ENCODE measurements around the gene PCDH9.

DNA sequence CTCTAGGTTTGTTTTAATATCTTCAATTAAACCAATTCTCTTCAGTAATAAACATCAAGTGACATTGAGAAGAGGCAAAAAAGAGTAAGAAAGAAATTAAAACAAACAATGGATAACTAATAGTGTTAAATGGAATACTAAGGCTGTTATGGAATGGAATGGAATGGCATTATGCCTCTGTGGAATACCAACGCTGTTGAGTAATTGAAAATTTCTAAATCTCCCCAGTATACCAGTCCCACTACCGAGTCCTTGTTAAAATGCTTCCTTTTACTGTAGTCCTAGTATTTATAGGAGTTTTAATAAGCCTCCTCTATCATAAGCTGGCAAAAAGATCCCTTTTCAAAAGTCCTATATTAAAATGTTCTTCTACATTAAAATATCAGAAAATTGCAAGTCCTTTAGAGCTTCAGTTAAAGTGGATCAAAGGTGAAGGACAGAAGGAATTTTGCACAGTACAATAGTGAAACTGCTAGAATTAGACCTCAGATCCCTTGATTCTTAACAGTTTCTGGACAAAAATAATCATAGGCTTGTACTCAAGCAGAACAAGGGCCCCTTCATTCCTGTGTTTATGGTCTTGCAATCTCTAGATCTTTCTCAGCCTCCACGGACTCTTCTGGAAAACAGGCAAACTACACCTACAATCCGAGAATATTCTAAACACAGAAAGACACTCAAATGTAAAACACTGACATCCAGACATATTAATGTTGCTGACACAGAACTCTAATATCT, 128.2 kb downstream of the PCDH9 start:
- TF ChIP-seq, protein P1, sequence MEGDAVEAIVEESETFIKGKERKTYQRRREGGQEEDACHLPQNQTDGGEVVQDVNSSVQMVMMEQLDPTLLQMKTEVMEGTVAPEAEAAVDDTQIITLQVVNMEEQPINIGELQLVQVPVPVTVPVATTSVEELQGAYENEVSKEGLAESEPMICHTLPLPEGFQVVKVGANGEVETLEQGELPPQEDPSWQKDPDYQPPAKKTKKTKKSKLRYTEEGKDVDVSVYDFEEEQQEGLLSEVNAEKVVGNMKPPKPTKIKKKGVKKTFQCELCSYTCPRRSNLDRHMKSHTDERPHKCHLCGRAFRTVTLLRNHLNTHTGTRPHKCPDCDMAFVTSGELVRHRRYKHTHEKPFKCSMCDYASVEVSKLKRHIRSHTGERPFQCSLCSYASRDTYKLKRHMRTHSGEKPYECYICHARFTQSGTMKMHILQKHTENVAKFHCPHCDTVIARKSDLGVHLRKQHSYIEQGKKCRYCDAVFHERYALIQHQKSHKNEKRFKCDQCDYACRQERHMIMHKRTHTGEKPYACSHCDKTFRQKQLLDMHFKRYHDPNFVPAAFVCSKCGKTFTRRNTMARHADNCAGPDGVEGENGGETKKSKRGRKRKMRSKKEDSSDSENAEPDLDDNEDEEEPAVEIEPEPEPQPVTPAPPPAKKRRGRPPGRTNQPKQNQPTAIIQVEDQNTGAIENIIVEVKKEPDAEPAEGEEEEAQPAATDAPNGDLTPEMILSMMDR (IDR thresholded peaks at IDR 0.05), result no peak
- TF ChIP-seq POLR2AphosphoS5 (IDR thresholded peaks at IDR 0.05; ENCODE audit: insufficient read depth in 1 of 2, low read depth in 1 of 2) (no peak), POLR2A (IDR thresholded peaks at IDR 0.05) (no peak)
